Measurements from ENCODE around the gene TRAPPC10. TPM values are rescaled to one million over a fixed set of nuclear protein-coding genes. Genes with fewer than 3 reads are reported as not detected.
"Not testable (repeated sequence)": the region's sequence is repeated elsewhere in the genome, so short reads cannot be mapped to it uniquely, and the experiment has no call there.

TRAPPC10 gene
- polyA plus RNA-seq, 5 donors, result 22.9 to 28.2 (median 26.6) TPM

DNA sequence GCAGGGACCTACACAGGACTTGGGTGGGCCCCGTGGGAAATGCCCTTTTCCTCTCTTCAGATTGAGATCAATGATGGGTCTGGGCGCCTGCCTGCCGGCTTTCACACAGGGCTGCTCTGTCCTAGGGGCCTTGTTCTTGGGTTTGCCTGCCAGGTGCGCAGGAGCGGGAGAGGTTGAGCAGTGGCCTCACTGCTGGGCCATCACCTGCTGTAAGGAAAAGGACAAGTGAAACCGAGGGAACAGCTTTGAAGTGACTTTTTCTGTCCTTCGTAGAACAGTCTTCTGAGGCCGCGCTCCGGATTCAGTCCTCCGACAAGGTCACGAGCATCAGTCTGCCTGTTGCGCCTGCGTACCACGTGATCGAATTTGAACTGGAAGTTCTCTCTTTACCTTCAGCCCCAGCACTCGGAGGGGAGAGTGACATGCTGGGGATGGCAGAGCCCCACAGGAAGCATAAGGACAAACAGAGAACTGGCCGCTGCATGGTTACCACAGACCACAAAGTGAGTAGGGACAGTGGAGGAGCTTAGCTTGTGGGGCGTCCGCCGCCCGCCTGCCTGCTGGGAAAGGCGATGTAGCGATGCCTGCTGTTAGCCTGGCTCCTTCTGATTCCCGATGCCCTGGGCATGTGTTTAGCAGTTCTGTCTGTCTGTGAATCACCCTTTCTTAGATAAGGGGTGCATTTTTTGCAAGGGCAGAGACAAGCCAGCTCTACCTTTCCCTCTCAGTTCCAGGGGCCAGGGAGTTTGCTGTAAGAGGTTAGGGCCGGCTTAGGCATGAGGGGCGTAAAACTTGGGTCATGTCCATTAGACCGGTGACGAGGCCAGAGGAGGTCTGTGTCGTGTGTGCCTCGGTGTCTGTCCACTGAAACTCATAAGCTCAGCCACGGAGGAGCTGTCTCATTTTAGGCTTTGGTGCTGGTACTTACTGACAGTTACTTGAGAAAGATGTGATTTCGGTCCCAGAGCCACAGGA is 75.6 kb downstream of the TRAPPC10 start:
- DNase-seq, result no peak

GRCh38 chr21:44088401-44088780 is 76.3 kb downstream of the TRAPPC10 start:
- DNase-seq, result no peak

DNA sequence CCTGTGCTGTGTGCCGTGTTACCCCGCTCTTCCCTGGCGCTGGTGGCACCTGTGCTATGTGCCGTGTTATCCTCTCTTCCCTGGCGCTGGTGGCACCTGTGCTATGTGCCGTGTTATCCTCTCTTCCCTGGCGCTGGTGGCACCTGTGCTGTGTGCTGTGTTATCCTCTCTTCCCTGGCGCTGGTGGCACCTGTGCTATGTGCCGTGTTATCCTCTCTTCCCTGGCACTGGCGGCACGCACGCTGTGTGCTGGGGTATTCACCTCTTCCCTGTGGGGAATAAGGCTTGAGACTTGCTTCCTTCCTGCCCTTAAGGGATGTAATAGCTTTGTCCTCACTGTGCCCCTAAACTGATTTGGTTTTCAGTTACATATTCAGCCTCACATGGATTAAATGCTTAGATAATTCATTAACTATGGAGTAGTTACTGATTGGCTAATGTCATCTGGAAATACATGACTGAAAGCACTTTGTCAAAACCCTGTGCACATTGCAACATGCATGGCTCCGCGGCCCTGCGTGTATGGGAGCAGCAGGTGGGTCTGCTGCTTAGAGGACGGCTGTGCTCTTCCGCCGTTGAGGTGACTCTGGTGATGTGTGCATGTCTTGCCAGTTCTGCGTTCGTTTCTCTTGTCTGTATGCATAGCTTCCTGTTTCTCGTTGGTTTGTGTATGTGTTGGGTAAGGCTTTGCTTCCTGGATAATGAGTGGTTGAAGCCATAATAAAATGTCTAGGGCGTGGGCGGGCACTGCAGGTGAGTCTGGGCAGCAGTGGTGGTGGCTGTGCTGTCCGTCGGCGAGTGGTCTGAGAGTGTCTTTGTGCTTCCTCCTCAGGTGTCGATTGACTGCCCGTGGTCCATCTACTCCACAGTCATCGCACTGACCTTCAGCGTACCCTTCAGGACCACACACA is 77.1 kb downstream of the TRAPPC10 start:
- no peak for DNase-seq

- DNase-seq, result no peak
Measured at GRCh38 chr21:44090325-44090724, 78.2 kb downstream of the TRAPPC10 start.

DNA sequence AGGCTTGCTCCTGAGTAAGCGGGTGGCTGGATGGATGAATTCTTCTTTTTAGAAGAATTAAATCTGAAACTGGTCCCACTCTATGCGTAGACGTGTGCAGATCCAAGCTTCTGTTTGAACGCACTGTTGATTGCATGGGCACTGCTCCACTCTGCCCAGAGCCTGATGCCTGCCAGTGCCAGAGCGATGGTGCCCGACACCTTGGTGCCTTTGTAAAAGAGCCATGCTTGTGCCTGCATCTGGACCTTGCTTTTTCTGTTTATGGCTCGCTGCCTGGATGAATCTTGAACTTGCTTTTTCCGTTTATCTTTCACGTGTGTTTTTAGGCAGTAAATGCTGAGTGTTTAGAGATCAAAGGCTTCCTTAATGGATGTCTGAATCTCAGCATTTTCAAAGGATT is 80.1 kb downstream of the TRAPPC10 start:
- DNase-seq, result no peak

DNA sequence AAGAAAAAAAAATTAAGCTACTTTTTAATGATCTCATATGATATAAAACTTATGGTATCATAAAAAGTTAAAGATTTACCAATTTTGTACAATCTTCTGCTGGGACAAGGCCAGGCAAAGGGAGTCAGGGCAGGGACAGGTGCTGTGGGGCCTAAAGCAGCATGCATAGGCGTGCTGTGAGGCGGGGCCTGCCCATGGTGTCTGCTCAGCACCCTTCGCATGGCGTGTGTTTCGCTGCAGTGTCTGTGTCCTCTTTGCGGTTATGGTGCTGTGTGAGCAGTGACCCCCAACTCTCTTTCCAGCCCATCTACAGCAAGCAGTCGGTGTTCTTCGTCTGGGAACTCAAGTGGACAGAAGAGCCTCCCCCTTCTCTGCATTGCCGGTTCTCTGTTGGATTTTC is 81.7 kb downstream of the TRAPPC10 start:
- no peak for DNase-seq

DNA sequence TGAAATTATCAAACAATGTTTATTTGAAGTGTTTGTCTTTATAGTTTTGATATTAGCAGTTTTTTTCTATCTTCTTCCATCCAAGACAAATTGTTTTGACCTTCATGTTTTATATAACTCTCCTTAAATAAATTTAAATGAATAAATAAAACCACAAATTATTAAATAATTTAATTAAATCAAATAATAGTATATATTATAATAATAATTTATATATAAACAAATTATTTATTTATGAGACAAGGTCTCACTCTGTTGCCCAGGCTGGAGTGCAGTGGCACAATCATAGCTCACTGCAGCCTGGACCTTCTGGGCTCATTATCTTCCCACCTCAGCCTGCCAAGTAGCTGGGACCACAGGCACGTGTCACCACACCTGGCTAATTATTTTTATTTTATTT is 82.7 kb downstream of the TRAPPC10 start:
- DNase-seq, result no peak

GRCh38 chr21:44098507-44098906 is 86.4 kb downstream of the TRAPPC10 start:
- not testable (repeated sequence) for DNase-seq

GRCh38 chr21:44098964-44099363 is 86.9 kb downstream of the TRAPPC10 start:
- not testable (repeated sequence) for DNase-seq

- DNase-seq, result not testable (repeated sequence)
Measured at GRCh38 chr21:44107026-44107501, 95.0 kb downstream of the TRAPPC10 start, which contains the start of gene PWP2. TSS of gene PWP2 (plus strand) at chr21:44107399. CDS start at chr21:44107417, 18 bp downstream.

DNA sequence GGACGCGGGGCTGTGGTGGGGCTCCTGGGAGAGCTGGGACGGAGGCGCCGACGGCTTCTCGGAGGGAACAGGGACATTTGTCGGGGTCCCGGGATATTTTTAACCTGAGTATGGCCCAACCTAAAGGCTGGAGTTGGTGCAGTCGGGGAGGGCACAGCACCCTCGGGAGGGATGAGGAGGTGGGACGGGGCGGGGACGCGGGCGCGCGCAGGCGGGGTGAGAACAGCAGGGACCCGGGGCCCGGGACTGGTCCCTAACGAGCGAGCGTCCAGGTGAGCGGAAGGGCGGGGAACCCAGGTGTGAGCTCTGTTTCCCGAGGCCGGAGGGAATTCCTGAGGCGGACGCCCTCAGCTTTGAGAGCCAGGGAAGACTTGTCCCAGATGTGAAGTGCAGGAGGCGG is 95.5 kb downstream of the TRAPPC10 start:
- DNase-seq, result not testable (repeated sequence)

DNA sequence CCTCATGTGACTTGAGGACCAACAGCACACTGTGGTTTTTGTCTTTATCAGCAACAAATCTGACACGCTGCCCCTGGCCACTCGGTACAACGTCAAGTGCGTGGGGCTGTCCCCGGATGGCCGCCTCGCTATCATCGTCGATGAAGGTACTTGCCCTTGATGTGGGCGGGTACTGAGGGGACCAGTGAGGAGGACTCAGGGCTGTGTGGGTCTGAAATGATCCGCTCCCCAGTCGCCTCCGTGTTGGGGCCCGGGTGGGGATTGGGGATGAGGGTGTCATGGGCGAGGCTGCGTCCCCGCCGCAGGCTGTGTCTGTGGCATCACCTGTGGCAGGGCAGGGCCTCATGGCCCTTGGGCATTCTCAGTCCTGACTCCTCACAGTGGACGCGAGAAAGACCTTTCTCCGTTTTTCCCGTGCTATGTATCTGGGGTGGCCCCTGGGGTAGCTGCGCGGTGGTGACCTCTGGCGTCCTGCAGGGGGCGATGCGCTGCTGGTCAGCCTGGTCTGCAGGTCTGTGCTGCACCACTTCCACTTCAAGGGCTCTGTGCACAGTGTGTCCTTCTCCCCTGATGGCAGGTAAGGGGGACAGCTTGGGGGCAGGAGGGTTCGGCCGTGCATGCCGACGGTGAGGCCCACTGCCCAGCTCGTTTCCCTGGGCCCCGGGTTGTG is 101.7 kb downstream of the TRAPPC10 start:
- DNase-seq, result not testable (repeated sequence)

DNA sequence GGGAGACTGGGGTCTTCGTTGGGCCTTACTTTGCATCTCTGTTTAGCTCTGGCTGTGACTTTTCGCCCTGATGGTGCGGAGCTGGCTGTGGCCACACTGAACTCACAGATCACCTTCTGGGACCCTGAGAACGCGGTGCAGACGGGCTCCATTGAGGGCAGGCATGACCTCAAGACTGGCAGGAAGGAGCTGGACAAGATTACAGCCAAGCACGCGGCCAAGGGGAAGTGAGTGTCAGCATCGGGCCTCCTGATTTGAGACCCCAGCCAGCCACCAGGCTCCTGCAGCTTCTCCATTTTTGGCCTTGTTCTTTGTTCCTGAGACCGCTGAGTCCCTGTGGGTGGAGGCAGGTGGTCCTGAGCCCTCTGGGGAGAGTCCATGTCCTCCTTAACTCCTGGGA is 110.0 kb downstream of the TRAPPC10 start:
- DNase-seq, result not testable (repeated sequence)

GRCh38 chr21:44127827-44128226 is 115.7 kb downstream of the TRAPPC10 start:
- not testable (repeated sequence) for DNase-seq

DNA sequence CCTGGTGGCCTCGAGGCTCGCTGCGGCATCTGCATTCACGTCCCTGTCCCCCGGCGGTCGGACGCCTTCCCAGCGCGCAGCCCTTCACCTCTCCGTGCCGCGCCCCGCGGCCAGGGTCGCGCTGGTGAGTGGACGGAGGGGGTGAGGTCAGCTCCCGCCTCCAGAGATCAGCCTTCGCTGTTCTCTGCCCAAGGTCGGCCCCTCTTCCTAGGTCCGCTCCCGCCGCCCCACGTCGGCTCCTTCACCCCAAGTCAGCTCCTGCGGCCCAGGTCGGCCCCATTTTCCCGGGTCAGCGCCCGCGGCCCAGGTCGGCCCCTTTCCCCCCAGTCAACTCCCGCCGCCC is 121.6 kb downstream of the TRAPPC10 start:
- DNase-seq, result not testable (repeated sequence)

- DNase-seq, result not testable (repeated sequence)
Measured at GRCh38 chr21:44134732-44135131, 122.6 kb downstream of the TRAPPC10 start.

- DNase-seq, result not testable (repeated sequence)
Measured at GRCh38 chr21:44138039-44138438, 125.9 kb downstream of the TRAPPC10 start.

- DNase-seq, result peak; percentile 23
Measured at GRCh38 chr21:44139787-44140551, 127.9 kb downstream of the TRAPPC10 start.

- DNase-seq, result not testable (repeated sequence)
Measured at GRCh38 chr21:44140552-44140932, 128.4 kb downstream of the TRAPPC10 start.

DNA sequence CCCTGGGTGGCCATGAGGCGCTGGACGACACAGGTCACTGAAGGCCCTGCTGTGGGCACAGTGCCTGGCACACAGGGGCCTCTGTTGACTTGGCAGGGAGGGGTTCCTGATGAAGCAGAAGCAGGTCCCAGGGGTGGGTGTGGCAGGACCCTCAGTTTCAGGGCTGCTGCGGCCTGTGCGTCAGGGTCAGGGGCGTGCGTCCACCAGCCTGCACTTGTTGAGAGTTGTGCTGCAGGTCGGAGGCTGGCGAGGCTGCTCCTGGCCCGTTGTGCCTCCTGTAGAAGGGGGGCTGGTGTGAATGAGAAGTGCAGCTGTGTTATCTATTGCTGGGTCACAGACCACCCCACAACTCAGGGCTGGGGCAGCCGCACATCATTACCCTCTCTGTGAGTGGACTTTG is 130.4 kb downstream of the TRAPPC10 start:
- not testable (repeated sequence) for DNase-seq

DNA sequence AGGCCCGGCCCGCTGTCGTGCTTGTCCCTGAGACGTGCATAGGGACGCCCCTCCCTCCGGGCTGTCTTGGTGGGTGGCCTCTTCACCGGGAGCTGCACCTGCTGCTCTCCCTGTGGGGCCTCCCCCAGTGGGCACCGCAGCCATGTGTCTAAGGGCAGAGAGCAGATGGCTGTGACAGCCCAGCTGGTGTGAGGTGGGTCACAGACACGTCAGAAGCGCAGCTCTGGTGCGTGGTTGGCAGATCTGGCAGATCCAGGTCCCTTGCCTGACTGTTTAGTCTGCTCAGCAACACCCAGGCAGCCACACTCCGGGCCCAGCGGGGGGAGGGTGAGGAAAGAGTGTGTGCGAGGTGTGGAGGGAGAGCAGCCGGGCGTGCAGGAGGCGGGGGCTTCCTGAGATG is 131.3 kb downstream of the TRAPPC10 start:
- DNase-seq, result not testable (repeated sequence)

Data from right lung (tissue), 5 donors.